ENCODE data around the gene TEX2. TPM values are rescaled to one million over a fixed set of nuclear protein-coding genes. Genes with fewer than 3 reads are reported as not detected.
"Not testable (repeated sequence)": the region's sequence is repeated elsewhere in the genome, so short reads cannot be mapped to it uniquely, and the experiment has no call there.

Gene TEX2
- polyA plus RNA-seq, 1 of the 3 experiments (the other 2 are of a cell fraction): 24.0 TPM

- no peaks in the 10 kb centered on the region for H3K9me2 ChIP-seq
- H3K27me3 ChIP-seq (ENCODE audit: insufficient read depth): no peaks in the 10 kb centered on the region
- peaks cover 35% of the 10 kb centered on the region for H3K79me2 ChIP-seq (ENCODE audit: insufficient read depth)
- 0 out of 2 replicates have a peak, but pooled peaks cover 5% of the 10 kb centered on the region for H4K20me1 ChIP-seq (ENCODE audit: insufficient read depth)
- H3K4me1 ChIP-seq (ENCODE audit: control insufficient read depth in 1 of 2, insufficient read depth in 2 of 2, low read depth in 1 of 2, low read length in 1 of 2): peaks cover 7 to 8% of the 10 kb centered on the region in 2 experiments; a peak in 3 of 4 replicates
- no peak overlapping the region for H3K27ac ChIP-seq (ENCODE audit: low read depth in 2 of 2, low read length in 1 of 2)
- H3K9ac ChIP-seq: no peak overlapping the region
- no peak overlapping the region for H3K4me3 ChIP-seq (ENCODE audit: low read depth in 2 of 2, low read length in 1 of 2)
- DNase-seq: no peak
- H3F3A ChIP-seq (replicated peaks; ENCODE audit: insufficient read depth): peaks cover 5% of the 10 kb centered on the region
- WGBS (ENCODE audit: low lambda C conversion rate): 66% methylated on average over 4 of the region's 4 CpGs
- H3K4me2 ChIP-seq: no peak overlapping the region
- CTCF ChIA-PET: interaction anchor here (1.1 to 29.1 kb wide), 7 partner anchors 10 to 204 kb away, joined by 6 to 810 read pairs (median 9); partner anchors contain the start of genes GH1 and ICAM2
- TF ChIP-seq, protein P1, sequence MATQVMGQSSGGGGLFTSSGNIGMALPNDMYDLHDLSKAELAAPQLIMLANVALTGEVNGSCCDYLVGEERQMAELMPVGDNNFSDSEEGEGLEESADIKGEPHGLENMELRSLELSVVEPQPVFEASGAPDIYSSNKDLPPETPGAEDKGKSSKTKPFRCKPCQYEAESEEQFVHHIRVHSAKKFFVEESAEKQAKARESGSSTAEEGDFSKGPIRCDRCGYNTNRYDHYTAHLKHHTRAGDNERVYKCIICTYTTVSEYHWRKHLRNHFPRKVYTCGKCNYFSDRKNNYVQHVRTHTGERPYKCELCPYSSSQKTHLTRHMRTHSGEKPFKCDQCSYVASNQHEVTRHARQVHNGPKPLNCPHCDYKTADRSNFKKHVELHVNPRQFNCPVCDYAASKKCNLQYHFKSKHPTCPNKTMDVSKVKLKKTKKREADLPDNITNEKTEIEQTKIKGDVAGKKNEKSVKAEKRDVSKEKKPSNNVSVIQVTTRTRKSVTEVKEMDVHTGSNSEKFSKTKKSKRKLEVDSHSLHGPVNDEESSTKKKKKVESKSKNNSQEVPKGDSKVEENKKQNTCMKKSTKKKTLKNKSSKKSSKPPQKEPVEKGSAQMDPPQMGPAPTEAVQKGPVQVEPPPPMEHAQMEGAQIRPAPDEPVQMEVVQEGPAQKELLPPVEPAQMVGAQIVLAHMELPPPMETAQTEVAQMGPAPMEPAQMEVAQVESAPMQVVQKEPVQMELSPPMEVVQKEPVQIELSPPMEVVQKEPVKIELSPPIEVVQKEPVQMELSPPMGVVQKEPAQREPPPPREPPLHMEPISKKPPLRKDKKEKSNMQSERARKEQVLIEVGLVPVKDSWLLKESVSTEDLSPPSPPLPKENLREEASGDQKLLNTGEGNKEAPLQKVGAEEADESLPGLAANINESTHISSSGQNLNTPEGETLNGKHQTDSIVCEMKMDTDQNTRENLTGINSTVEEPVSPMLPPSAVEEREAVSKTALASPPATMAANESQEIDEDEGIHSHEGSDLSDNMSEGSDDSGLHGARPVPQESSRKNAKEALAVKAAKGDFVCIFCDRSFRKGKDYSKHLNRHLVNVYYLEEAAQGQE (IDR thresholded peaks at IDR 0.05; ENCODE audit: low read depth, low read length): no peak
- TF ChIP-seq GABPA (IDR thresholded peaks at IDR 0.05; ENCODE audit: low read depth) (no peak), CTCF (IDR thresholded peaks at IDR 0.05) (no peak), TAF1 (IDR thresholded peaks at IDR 0.05; ENCODE audit: borderline replicate concordance, low read depth, low read length) (no peak), NFIC (IDR thresholded peaks at IDR 0.05; ENCODE audit: borderline replicate concordance) (no peak), ZBTB33 (IDR thresholded peaks at IDR 0.05; ENCODE audit: borderline replicate concordance, low read depth) (no peak), EP300 (IDR thresholded peaks at IDR 0.05; ENCODE audit: borderline replicate concordance in 1 of 2, low read depth in 1 of 2, low read length in 1 of 2) (no peak), PBX3 (IDR thresholded peaks at IDR 0.05) (no peak), RXRA (IDR thresholded peaks at IDR 0.05; ENCODE audit: borderline replicate concordance, low read depth) (no peak), YY1 (IDR thresholded peaks at IDR 0.05; ENCODE audit: low read depth) (no peak), RAD21 (IDR thresholded peaks at IDR 0.05; ENCODE audit: low read length) (no peak)
- H2AFZ ChIP-seq (ENCODE audit: low read depth): no peak overlapping the region
- no peaks in the 10 kb centered on the region for H3K36me3 ChIP-seq (replicated peaks in 1 of 2; ENCODE audit: control insufficient read depth in 1 of 2, insufficient read depth in 2 of 2, low read length in 1 of 2)
- H3K9me3 ChIP-seq: no peaks in the 10 kb centered on the region
- POLR2A ChIA-PET: no interaction called here
Measured at GRCh38 chr17:64123114-64123513, 139.9 kb downstream of the TEX2 start.

GRCh38 chr17:64120972-64121786 lies 141.9 kb downstream of the TEX2 start:
- peaks cover 17% of the 10 kb centered on the region for H3K79me2 ChIP-seq (ENCODE audit: insufficient read depth)
- H3K9me3 ChIP-seq; H3K4me1 ChIP-seq (ENCODE audit: control insufficient read depth in 1 of 2, insufficient read depth in 2 of 2, low read depth in 1 of 2, low read length in 1 of 2); H3K27me3 ChIP-seq (ENCODE audit: insufficient read depth); H3K36me3 ChIP-seq (replicated peaks in 1 of 2; ENCODE audit: control insufficient read depth in 1 of 2, insufficient read depth in 2 of 2, low read length in 1 of 2); H4K20me1 ChIP-seq (ENCODE audit: insufficient read depth); POLR2A ChIA-PET; DNase-seq; H3K27ac ChIP-seq (ENCODE audit: low read depth in 2 of 2, low read length in 1 of 2); H3K9me2 ChIP-seq; H3K4me3 ChIP-seq (ENCODE audit: low read depth in 2 of 2, low read length in 1 of 2); H3K9ac ChIP-seq; H3F3A ChIP-seq (replicated peaks; ENCODE audit: insufficient read depth); H2AFZ ChIP-seq (ENCODE audit: low read depth); H3K4me2 ChIP-seq: not testable (repeated sequence)
- CTCF ChIA-PET: interaction anchor here (0.8 to 29.1 kb wide), 12 partner anchors 8 to 265 kb away, joined by 3 to 810 read pairs (median 4); partner anchors contain the start of genes ERN1 and ICAM2
- 96% methylated on average over 13 of the region's 13 CpGs for WGBS (ENCODE audit: low lambda C conversion rate)
